ENCODE data around the gene HES2. TPM values are rescaled to one million over a fixed set of nuclear protein-coding genes. Genes with fewer than 3 reads are reported as not detected.

The HES2 gene
- total RNA-seq, 1 donor: 0.09 TPM

- no peak overlapping the region for H3K4me3 ChIP-seq (ENCODE audit: low read depth, low read length)
- peak; percentile 60 for DNase-seq (ENCODE audit: low read depth)
- TF ChIP-seq, protein P1, sequence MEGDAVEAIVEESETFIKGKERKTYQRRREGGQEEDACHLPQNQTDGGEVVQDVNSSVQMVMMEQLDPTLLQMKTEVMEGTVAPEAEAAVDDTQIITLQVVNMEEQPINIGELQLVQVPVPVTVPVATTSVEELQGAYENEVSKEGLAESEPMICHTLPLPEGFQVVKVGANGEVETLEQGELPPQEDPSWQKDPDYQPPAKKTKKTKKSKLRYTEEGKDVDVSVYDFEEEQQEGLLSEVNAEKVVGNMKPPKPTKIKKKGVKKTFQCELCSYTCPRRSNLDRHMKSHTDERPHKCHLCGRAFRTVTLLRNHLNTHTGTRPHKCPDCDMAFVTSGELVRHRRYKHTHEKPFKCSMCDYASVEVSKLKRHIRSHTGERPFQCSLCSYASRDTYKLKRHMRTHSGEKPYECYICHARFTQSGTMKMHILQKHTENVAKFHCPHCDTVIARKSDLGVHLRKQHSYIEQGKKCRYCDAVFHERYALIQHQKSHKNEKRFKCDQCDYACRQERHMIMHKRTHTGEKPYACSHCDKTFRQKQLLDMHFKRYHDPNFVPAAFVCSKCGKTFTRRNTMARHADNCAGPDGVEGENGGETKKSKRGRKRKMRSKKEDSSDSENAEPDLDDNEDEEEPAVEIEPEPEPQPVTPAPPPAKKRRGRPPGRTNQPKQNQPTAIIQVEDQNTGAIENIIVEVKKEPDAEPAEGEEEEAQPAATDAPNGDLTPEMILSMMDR (IDR thresholded peaks at IDR 0.05; ENCODE audit: insufficient read depth, low read length): peak; percentile 65
These were observed 3.7 kb upstream of the HES2 start for GRCh38 chr1:6423321-6423999.

- no peak overlapping the region for H3K4me3 ChIP-seq (ENCODE audit: low read depth, low read length)
- no peak for DNase-seq (ENCODE audit: low read depth)
- TF ChIP-seq, protein P1 (IDR thresholded peaks at IDR 0.05; ENCODE audit: insufficient read depth, low read length): no peak
These were observed 1.5 kb upstream of the HES2 start for GRCh38 chr1:6421266-6421665.

DNA sequence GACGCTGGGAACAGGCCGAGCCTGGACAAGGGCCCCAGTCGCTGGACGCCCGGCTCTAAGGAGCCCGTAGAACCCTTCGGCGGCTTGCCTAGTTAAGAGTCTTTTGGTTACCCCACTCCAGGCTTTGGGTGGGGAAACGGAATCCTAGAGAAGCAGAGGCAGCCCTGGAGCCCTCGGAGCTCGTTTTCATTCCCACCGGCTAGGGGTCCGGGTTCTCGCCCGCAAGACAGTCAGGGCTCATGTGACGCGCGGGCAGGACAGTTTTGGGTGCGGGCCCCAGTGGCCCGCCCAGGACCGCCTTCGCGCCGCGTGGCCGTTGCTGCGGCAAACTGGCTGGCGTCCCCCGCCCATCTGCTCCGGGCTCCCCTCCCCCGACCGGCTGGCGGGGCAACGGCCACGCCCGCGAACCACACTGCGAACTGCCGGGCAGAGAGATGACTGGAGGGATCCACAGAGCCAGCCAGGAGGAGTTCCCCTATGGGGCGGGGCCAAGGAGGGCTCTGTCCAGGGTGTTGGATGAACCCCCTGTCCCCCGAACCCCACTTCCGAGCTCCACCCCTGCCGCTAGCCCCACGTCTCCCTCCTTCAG, 829 bp upstream of the HES2 start:
- TF ChIP-seq, protein P1 (IDR thresholded peaks at IDR 0.05; ENCODE audit: insufficient read depth, low read length): no peak
- DNase-seq (ENCODE audit: low read depth): no peak
- H3K4me3 ChIP-seq (ENCODE audit: low read depth, low read length): no peak overlapping the region

GRCh38 chr1:6419397-6419803, 319 bp downstream of the HES2 start:
- TF ChIP-seq, protein P1 (IDR thresholded peaks at IDR 0.05; ENCODE audit: insufficient read depth, low read length): no peak
- no peak for DNase-seq (ENCODE audit: low read depth)
- peak overlapping the region; percentile 42 for H3K4me3 ChIP-seq (ENCODE audit: low read depth, low read length)

DNA sequence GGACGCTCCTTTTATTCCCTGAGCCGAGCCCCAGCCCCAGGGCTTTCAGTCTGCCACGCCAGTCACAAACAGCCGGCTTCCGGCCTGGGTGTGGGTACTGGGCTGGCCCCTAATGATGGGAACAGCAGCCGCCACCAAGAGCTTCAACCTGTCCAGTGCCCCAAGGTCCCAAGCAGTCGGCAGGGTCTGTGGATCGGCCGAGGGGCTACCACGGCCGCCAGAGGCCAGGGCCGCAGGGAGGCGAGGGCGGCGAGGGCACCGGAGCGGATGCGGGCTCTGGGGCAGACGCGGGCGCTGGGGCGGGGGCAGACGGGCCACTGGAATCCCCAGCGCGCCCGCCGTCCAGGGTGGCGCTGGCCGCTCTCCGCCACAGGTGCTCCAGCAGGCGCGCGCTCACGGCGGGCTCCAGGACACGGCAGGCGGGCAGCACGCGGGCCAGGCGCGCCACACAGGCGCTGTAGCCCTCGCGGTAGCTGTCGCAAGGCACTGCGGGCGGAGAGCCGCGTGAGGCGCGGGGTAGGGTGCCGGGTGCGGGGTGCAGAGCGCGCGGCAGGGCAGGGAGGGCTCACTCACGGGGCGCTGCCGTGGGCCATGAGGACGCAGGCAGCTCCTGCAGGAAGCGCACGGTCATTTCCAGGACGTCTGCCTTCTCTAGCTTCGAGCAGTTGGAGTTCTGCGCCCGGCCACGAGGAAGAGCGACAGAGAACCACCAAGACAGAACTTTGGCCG, 887 bp downstream of the HES2 start:
- TF ChIP-seq, protein P1 (IDR thresholded peaks at IDR 0.05; ENCODE audit: insufficient read depth, low read length): no peak
- H3K4me3 ChIP-seq (ENCODE audit: low read depth, low read length): no peak overlapping the region
- DNase-seq (ENCODE audit: low read depth): no peak

DNA sequence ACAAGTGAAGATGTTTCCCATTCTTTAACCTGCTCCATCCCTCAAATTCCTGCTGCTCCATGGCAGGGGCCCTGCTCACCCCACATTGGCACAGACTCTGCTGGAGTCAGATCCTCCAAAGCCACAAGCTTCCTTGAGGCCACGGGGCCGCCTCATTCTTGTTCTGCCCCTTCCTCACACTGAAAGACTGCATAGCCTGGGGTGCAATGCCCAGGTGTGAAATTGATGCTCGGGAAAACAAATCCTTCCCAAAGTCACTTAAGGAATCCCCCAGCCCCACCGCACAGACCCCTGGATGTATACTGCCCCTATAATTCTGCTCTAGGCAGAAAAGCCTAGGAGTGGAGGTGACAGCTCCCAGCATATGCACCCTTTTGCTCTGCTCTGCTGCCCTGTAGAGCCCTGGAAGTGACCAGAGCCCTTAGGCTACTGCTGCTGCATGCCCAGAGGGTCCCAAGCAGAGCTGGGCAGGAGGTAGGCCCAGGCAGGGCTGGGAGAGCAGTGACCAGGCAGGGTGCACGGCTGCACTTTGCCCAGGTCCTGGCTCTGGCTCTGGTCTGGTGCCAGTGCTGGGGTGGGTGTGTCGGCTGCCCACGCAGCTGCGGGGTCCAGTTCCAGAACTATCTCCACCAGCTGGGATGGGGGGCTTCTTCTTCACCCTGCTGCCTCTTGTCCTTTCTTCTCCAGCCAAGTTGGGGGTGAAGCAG, 1.6 kb downstream of the HES2 start:
- DNase-seq (ENCODE audit: low read depth): no peak
- TF ChIP-seq, protein P1 (IDR thresholded peaks at IDR 0.05; ENCODE audit: insufficient read depth, low read length): no peak
- H3K4me3 ChIP-seq (ENCODE audit: low read depth, low read length): no peak overlapping the region

Measured in fibroblast of the aortic adventitia (primary cell).